HepG2 (cell line): Measurements from ENCODE around the gene LEPROT. TPM values are rescaled to one million over a fixed set of nuclear protein-coding genes. Genes with fewer than 3 reads are reported as not detected.

Source experiments
- AHR ChIP-seq: IDR thresholded peaks from 2 replicates; pipeline ENCODE4 v1.6.1; 2018; ENCODE audit warnings: missing genetic modification reagents, missing compliant biosample characterization
- NFAT5 ChIP-seq: sonication (generic); formaldehyde crosslinking; IDR thresholded peaks from 2 replicates; pipeline ENCODE4 v1.4.0; 2020; ENCODE audit warnings: missing genetic modification reagents
- NFATC3 ChIP-seq: sonication (generic); formaldehyde crosslinking; IDR thresholded peaks from 2 replicates; pipeline ENCODE4 v1.5.1; 2020; ENCODE audit warnings: mild to moderate bottlenecking, missing genetic modification reagents
- RAD51 ChIP-seq: fragments of 450-650 bp; IDR thresholded peaks from 2 replicates; pipeline ENCODE4 v1.6.1; 2016; ENCODE audit warnings: borderline replicate concordance
- SNAPC5 ChIP-seq: sonication (generic); formaldehyde crosslinking; IDR thresholded peaks from 2 replicates; pipeline ENCODE4 v1.8.1; 2023; ENCODE audit warnings: mild to moderate bottlenecking, missing genetic modification reagents, borderline replicate concordance
- TMF1 ChIP-seq: sonication (generic); formaldehyde crosslinking; IDR thresholded peaks from 2 replicates; pipeline ENCODE4 v1.8.1; 2022; ENCODE audit warnings: low read depth, missing genetic modification reagents
- ZBTB21 ChIP-seq: sonication (generic); formaldehyde crosslinking; IDR thresholded peaks from 2 replicates; pipeline ENCODE4 v1.4.0; 2020; ENCODE audit warnings: missing genetic modification reagents
- ZNF20 ChIP-seq: sonication (generic); formaldehyde crosslinking; IDR thresholded peaks from 2 replicates; pipeline ENCODE4 v1.4.0; 2020; ENCODE audit warnings: mild to moderate bottlenecking, moderate library complexity, missing genetic modification reagents
- ZNF646 ChIP-seq: sonication (generic); formaldehyde crosslinking; IDR thresholded peaks from 2 replicates; pipeline ENCODE4 v1.9.0; 2021; ENCODE audit warnings: mild to moderate bottlenecking, missing genetic modification reagents
- ZNF687 ChIP-seq: sonication (generic); formaldehyde crosslinking; IDR thresholded peaks from 2 replicates; pipeline ENCODE4 v1.5.1; 2020; ENCODE audit warnings: mild to moderate bottlenecking, missing genetic modification reagents, moderate library complexity
- polyA plus RNA-seq, 8 experiments: library from polyadenylated mRNA; depleted of rRNA in 3 of 8; stranded (reverse) in 7 of 8; unstranded in 1 of 8; fragments of >200 nt; fragmentation: Illumina TruSeq in 4 of 8; extraction: Trizol in 4 of 8; gene quantifications; 2 replicates each; pipeline versions ENCODE4 v1.2.1 to v1.2.3, GENCODE V29; 2011 to 2016; ENCODE audit warnings: low read depth in 4 of 8, missing spikeins in 1 of 8, mixed read lengths in 1 of 8; ENCODE audit not compliant: insufficient read depth in 1 of 8
- total RNA-seq, 5 experiments: library from RNA; depleted of rRNA; stranded (reverse); fragments of >200 nt; fragmentation: Illumina TruSeq; extraction: Trizol; gene quantifications; 2 replicates each; pipeline ENCODE4 v1.2.3, GENCODE V29; 2016; ENCODE audit warnings: low read depth in 1 of 5

LEPROT gene
- total and polyA plus RNA-seq, 2 of the 13 experiments (the other 11 are each of a cell fraction or from before 2014, with no cell fraction given): 36.8 to 51.4 TPM

GRCh38 chr1:65420590-65421350, at the start of gene LEPROT, which contains the start of gene LEPR (continued):
- TF ChIP-seq NFAT5 (0 out of 2 replicates have a peak, but pooled peaks have one; percentile 43), TMF1 (CRISPR knock-in tag) (no peak), SNAPC5 (CRISPR knock-in tag) (no peak), RAD51 (no peak), NFATC3 (CRISPR knock-in tag) (no peak), AHR (CRISPR knock-in tag) (peak; percentile 88), ZNF646 (CRISPR knock-in tag) (no peak), ZBTB21 (CRISPR knock-in tag) (no peak), ZNF687 (CRISPR knock-in tag) (peak; percentile 87), ZNF20 (no peak)
